Esophagus muscularis mucosa (tissue), 4 donors: ENCODE measurements around the gene CREB3L2. TPM values are rescaled to one million over a fixed set of nuclear protein-coding genes. Genes with fewer than 3 reads are reported as not detected.

Experiments used
- DNase-seq: peaks from one replicate; pipeline ENCODE4 v3.0.0-alpha.2; 2017; ENCODE audit errors: extremely low spot score
- H3K27ac ChIP-seq, 4 donors: fragments of 200-600 bp; sonication (generic); replicated peaks in 1 of 4; 1 replicate in 3 of 4; 2 replicates in 1 of 4; pipeline ENCODE4 v1.5.1; 2016 to 2019; ENCODE audit warnings: mild to moderate bottlenecking in 1 of 4
- H3K27me3 ChIP-seq, 4 donors: fragments of 200-600 bp; sonication (generic); one replicate each; pipeline versions ENCODE4 v1.5.1 to v1.6.0; 2016 to 2019
- H3K36me3 ChIP-seq, 4 donors: fragments of 200-600 bp; sonication (generic); one replicate each; pipeline ENCODE4 v1.5.1; 2016 to 2019
- H3K4me1 ChIP-seq, 4 donors: fragments of 200-600 bp; sonication (generic); one replicate each; pipeline ENCODE4 v1.5.1; 2016 to 2019
- H3K4me3 ChIP-seq, 4 donors: fragments of 200-600 bp; sonication (generic); 1 replicate in 2 of 4; 2 replicates in 2 of 4; pipeline ENCODE4 v1.5.1; 2016 to 2019; ENCODE audit warnings: mild to moderate bottlenecking in 4 of 4, moderate library complexity in 1 of 4
- H3K9me3 ChIP-seq, 4 donors: fragments of 200-600 bp; sonication (generic); 1 replicate in 3 of 4; 2 replicates in 1 of 4; pipeline ENCODE4 v1.5.1; 2016 to 2019
- EP300 ChIP-seq: sonication (generic); formaldehyde crosslinking; IDR thresholded peaks from one replicate; pipeline ENCODE4 v1.6.1; 2017; ENCODE audit warnings: antibody characterized with exemption
- POLR2A ChIP-seq: fragments of 450-650 bp; IDR thresholded peaks from one replicate; pipeline ENCODE4 v1.6.1; 2017; ENCODE audit warnings: antibody characterized with exemption, moderate library complexity, mild to moderate bottlenecking, low read depth
- POLR2AphosphoS5 ChIP-seq, 2 donors: sonication (generic); formaldehyde crosslinking; IDR thresholded peaks; one replicate each; pipeline ENCODE4 v1.6.1; 2017; ENCODE audit warnings: antibody characterized with exemption in 2 of 2
- WGBS: methylation state at CpG from one replicate; pipeline ENCODE4 v1.1.5; 2018; 5-methylcytosine and 5-hydroxymethylcytosine counted together
- intact Hi-C: fragments of 100-400 bp; cut with DNase I; formaldehyde crosslinking; loops from one replicate; pipeline ENCODE4 v1.15.1; 2023
- total RNA-seq, 4 donors: library from RNA; depleted of rRNA; stranded (reverse); fragments of >200 nt; gene quantifications; one replicate each; pipeline versions ENCODE4 v1.1.0 to v1.2.1, GENCODE V29; 2016
- TF ChIP-seq, protein P1 (sequence below), 3 experiments: fragments of 200-600 bp in 2 of 3; fragments of 450-650 bp in 1 of 3; sonication (generic) in 2 of 3; IDR thresholded peaks; one replicate each; pipeline ENCODE4 v1.5.1; 2017 to 2019; ENCODE audit warnings: antibody characterized with exemption in 3 of 3, mild to moderate bottlenecking in 2 of 3, moderate library complexity in 1 of 3

The CREB3L2 gene
- total RNA-seq, 4 donors from 2014 or later, result 29.2 to 43.4 (median 37.1) TPM

DNA sequence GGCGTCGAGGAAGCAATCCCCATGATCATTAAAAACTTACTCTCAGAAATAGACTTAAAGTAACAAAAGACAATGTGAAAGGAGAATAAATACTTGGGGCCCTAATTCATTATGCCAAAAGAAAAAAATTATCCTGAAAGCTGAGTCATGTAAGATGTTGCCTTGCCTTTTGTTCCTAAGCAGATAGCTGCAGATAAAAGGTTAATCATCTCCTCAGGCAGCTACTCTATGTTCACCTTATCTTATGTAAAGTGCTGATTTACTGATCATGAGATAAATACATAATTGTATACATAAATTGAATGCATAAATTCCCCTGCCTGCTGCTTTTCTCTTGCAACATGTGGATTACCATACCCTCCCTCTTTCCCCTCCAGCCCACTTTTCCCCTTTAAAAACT is 28.1 kb upstream of the CREB3L2 start:
- 84% methylated on average over 2 of the region's 2 CpGs for WGBS
- Histone ChIP-seq H3K4me1 (no peaks in the 10 kb centered on the region), H3K27me3 (no peaks in the 10 kb centered on the region), H3K36me3 (no peaks in the 10 kb centered on the region), H3K27ac (no peak overlapping the region), H3K9me3 (no peaks in the 10 kb centered on the region), H3K4me3 (no peak overlapping the region)
- no peak for TF ChIP-seq POLR2A
- intact Hi-C loops, result no loop called here
- DNase-seq, result no peak

DNA sequence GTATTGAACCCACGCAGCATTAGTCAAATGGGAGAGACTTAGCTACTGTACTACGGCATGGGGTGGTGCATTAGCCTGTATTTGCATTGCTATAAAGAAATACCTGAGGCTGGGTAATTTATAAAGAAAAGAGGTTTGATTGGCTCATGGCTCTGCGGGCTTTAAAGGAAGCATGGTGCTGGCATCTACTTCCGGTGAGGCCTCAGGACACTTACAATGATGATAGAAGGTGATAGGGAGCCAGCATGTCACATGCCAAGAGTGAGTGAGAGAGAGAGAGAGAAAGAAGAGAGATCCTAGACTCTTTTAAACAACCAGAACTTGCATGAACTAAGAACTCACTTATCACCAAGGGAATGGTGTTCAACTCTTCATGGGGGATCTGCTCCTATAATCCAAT is 27.2 kb upstream of the CREB3L2 start:
- Histone ChIP-seq H3K9me3 (no peaks in the 10 kb centered on the region), H3K27me3 (no peaks in the 10 kb centered on the region), H3K4me1 (no peaks in the 10 kb centered on the region), H3K36me3 (no peaks in the 10 kb centered on the region), H3K27ac (no peak overlapping the region), H3K4me3 (no peak overlapping the region)
- WGBS, result 84% methylated on average over 4 of the region's 4 CpGs
- intact Hi-C loops, result no loop called here
- no peak for DNase-seq
- no peak for TF ChIP-seq EP300
- no peak for TF ChIP-seq POLR2A
- TF ChIP-seq POLR2AphosphoS5 (IDR thresholded peaks at IDR 0.05), result no peak
- TF ChIP-seq, protein P1, sequence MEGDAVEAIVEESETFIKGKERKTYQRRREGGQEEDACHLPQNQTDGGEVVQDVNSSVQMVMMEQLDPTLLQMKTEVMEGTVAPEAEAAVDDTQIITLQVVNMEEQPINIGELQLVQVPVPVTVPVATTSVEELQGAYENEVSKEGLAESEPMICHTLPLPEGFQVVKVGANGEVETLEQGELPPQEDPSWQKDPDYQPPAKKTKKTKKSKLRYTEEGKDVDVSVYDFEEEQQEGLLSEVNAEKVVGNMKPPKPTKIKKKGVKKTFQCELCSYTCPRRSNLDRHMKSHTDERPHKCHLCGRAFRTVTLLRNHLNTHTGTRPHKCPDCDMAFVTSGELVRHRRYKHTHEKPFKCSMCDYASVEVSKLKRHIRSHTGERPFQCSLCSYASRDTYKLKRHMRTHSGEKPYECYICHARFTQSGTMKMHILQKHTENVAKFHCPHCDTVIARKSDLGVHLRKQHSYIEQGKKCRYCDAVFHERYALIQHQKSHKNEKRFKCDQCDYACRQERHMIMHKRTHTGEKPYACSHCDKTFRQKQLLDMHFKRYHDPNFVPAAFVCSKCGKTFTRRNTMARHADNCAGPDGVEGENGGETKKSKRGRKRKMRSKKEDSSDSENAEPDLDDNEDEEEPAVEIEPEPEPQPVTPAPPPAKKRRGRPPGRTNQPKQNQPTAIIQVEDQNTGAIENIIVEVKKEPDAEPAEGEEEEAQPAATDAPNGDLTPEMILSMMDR (IDR thresholded peaks at IDR 0.05), result no peak

DNA sequence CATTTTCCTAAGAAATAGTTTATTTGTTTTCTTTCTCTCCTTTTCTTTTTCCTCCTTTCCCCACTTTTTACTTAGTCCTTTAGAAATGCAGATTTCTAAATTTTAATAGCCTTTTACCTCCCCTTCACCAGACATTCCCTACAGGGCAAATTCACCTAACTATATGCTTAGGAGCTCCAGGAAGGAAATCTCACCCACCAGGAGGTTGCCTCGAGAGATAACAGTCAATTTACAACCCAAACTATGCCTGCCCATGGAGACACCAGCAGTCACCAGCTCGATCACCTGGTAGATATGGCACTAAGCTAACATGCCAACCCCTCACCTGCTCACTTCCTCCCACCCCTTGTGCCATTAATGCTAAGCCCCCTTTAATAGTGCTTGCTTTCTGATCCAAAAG is 25.2 kb upstream of the CREB3L2 start:
- whole genome bisulfite sequencing, result 24% methylated on average over 2 of the region's 2 CpGs
- Histone ChIP-seq H3K9me3 (no peaks in the 10 kb centered on the region), H3K36me3 (no peaks in the 10 kb centered on the region), H3K27me3 (no peaks in the 10 kb centered on the region), H3K27ac (no peak overlapping the region), H3K4me3 (no peak overlapping the region), H3K4me1 (no peaks in the 10 kb centered on the region)
- TF ChIP-seq POLR2A (no peak), EP300 (no peak)
- DNase-seq, result peak; percentile 26
- intact Hi-C loops, result no loop called here

DNA sequence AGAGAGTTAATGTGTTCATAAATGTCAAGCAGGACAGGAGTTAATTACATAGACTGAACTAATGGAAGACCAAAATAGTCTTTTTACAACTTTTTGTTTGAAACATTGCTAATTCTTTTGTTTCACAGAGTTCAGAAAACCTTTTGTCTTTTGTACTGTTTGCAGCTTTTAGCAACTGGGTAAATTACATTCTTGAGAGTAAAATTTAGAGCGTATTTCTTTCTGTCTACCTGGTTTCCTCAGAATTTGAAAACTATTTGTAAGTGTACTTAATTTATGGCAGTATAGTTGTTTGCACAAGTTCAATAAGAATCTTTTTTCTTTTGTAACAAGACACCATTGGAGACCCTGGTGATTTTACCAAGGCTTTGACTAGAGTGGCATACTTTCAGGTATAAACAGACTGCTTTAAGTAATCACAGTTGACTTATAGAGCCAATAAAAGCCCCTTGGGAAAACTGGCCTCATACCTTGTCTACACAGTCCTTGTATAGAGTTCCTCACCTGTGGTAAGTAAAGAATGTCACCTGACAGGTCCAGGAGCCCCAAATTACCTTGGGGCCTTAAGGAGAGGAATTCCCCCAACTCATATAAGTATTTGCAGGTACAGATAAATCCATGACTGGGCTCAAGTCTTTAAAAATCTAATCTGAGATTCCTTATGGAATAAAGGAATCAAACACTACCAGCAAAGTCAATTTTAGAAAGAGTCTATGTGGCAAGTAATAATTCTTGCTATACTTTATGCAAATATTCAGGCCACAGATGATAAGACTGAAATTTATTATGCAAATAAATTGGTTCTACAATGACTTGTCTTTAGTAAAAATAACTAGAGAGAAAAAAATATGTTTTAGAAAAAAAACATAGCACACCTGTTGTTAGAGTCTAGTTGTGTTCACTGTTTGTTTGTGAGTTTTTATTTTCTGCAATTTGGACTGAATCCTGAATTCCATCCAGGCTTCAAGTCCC is 23.6 kb upstream of the CREB3L2 start:
- Histone ChIP-seq H3K4me3 (no peak overlapping the region), H3K4me1 (no peaks in the 10 kb centered on the region), H3K9me3 (no peaks in the 10 kb centered on the region), H3K27ac (no peak overlapping the region), H3K27me3 (peaks cover 0 to 6% (median 0%) of the 10 kb centered on the region in 4 donors), H3K36me3 (no peaks in the 10 kb centered on the region)
- 97% methylated on average over 1 of the region's 1 CpG for WGBS
- no peak for DNase-seq
- intact Hi-C loops, result no loop called here
- TF ChIP-seq POLR2AphosphoS5 (IDR thresholded peaks at IDR 0.05), result no peak

DNA sequence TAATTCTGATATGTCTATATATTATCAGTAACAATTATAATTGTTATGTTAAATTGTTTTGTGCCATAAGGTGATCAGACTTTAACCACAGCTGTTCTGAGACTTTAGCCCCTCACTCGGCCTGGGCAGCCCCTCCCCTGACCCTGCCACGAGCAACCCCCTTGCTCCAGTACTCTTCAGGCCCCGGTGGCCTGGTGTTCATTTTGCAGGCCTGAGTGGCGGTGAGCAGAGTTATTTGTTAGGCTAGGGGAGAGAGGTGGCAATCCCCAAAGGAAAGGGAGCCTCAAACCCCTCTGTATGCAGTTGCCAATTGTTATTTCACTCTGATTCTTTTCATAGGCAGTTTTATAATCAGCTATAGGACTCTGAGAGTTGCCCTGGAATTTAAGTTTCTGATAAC is 22.9 kb upstream of the CREB3L2 start:
- H3K36me3 ChIP-seq, result no peaks in the 10 kb centered on the region
- no peaks in the 10 kb centered on the region for H3K4me1 ChIP-seq
- DNase-seq, result peak; percentile 89
- 88% methylated on average over 4 of the region's 4 CpGs for WGBS
- intact Hi-C loops, result no loop called here
- no peak for TF ChIP-seq POLR2A
- TF ChIP-seq EP300, result no peak
- TF ChIP-seq POLR2AphosphoS5 (IDR thresholded peaks at IDR 0.05), result no peak
- TF ChIP-seq, protein P1 (IDR thresholded peaks at IDR 0.05), result no peak
- H3K4me3 ChIP-seq, result no peak overlapping the region
- no peak overlapping the region for H3K27ac ChIP-seq
- no peaks in the 10 kb centered on the region for H3K9me3 ChIP-seq
- H3K27me3 ChIP-seq, result peaks cover 0 to 6% (median 0%) of the 10 kb centered on the region in 4 donors

DNA sequence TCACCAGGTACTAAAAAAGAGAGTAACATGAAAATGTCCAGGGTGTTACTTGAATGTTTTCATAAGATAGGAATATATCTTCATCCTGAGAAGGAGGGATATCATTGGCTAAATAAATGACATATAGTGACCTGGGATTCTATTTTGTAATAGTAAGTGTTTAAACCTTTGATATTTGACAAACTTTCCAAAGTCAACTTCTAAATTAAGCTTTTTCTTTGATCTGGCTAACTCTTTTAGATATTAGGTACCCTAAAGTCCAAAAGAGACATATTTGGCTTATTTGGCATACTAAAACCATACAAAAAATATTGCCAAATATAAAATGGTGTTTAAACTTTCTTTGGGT is 22.4 kb upstream of the CREB3L2 start:
- DNase-seq, result no peak
- H3K27ac ChIP-seq, result no peak overlapping the region
- H3K4me1 ChIP-seq, result no peaks in the 10 kb centered on the region
- H3K27me3 ChIP-seq, result peaks cover 0 to 6% (median 0%) of the 10 kb centered on the region in 4 donors
- intact Hi-C loops, result no loop called here
- no peaks in the 10 kb centered on the region for H3K9me3 ChIP-seq
- no peaks in the 10 kb centered on the region for H3K36me3 ChIP-seq
- TF ChIP-seq EP300 (no peak), POLR2A (no peak), POLR2AphosphoS5 (IDR thresholded peaks at IDR 0.05) (no peak)
- TF ChIP-seq, protein P1 (IDR thresholded peaks at IDR 0.05), result no peak
- H3K4me3 ChIP-seq, result no peak overlapping the region
